ENCODE data around the gene RBPJL. TPM values are rescaled to one million over a fixed set of nuclear protein-coding genes. Genes with fewer than 3 reads are reported as not detected.

The RBPJL gene
- total RNA-seq, 1 donor, result not detected

GRCh38 chr20:45307076-45307640, 518 bp downstream of the RBPJL start:
- no peak for DNase-seq (ENCODE audit: low read depth)
- no peak for TF ChIP-seq CTCF (IDR thresholded peaks at IDR 0.05; ENCODE audit: insufficient read depth, low read depth, low read length)
- no peak overlapping the region for H3K4me3 ChIP-seq (ENCODE audit: low read depth, low read length)

- DNase-seq (ENCODE audit: low read depth), result no peak
- no peak for TF ChIP-seq CTCF (IDR thresholded peaks at IDR 0.05; ENCODE audit: insufficient read depth, low read depth, low read length)
- H3K4me3 ChIP-seq (ENCODE audit: low read depth, low read length), result no peak within 1 kb of the TSS
Observed at GRCh38 chr20:45308117-45308778, 1.6 kb downstream of the RBPJL start, which contains the start of gene MATN4. Gene MATN4 (minus strand): TSS chr20:45308299. CDS start chr20:45305582, 2,717 bp downstream.

GRCh38 chr20:45309075-45309474, 2.4 kb downstream of the RBPJL start:
- H3K4me3 ChIP-seq (ENCODE audit: low read depth, low read length), result no peak overlapping the region
- no peak for TF ChIP-seq CTCF (IDR thresholded peaks at IDR 0.05; ENCODE audit: insufficient read depth, low read depth, low read length)
- DNase-seq (ENCODE audit: low read depth), result no peak

- H3K4me3 ChIP-seq (ENCODE audit: low read depth, low read length), result no peak overlapping the region
- peak; percentile 78 for TF ChIP-seq CTCF (IDR thresholded peaks at IDR 0.05; ENCODE audit: insufficient read depth, low read depth, low read length)
- peak; percentile 43 for DNase-seq (ENCODE audit: low read depth)
Observed at GRCh38 chr20:45311589-45312211, 5.1 kb downstream of the RBPJL start.

- TF ChIP-seq CTCF (IDR thresholded peaks at IDR 0.05; ENCODE audit: insufficient read depth, low read depth, low read length), result no peak
- no peak for DNase-seq (ENCODE audit: low read depth)
- no peak overlapping the region for H3K4me3 ChIP-seq (ENCODE audit: low read depth, low read length)
Observed at GRCh38 chr20:45312241-45312640, 5.6 kb downstream of the RBPJL start.

GRCh38 chr20:45313065-45313695, 6.5 kb downstream of the RBPJL start:
- no peak overlapping the region for H3K4me3 ChIP-seq (ENCODE audit: low read depth, low read length)
- TF ChIP-seq CTCF (IDR thresholded peaks at IDR 0.05; ENCODE audit: insufficient read depth, low read depth, low read length), result no peak
- DNase-seq (ENCODE audit: low read depth), result no peak

All from fibroblast of villous mesenchyme (primary cell).